SIG-M5 (cell line): Measurements from ENCODE around the gene ARID5A.
A peak's percentile ranks its signal among the peaks of the same experiment; 100 is the strongest.

Experiments
- DNase-seq: peaks from one replicate; lab custom pipeline; 2025; lab: John Stamatoyannopoulos, UW

ARID5A gene

DNA sequence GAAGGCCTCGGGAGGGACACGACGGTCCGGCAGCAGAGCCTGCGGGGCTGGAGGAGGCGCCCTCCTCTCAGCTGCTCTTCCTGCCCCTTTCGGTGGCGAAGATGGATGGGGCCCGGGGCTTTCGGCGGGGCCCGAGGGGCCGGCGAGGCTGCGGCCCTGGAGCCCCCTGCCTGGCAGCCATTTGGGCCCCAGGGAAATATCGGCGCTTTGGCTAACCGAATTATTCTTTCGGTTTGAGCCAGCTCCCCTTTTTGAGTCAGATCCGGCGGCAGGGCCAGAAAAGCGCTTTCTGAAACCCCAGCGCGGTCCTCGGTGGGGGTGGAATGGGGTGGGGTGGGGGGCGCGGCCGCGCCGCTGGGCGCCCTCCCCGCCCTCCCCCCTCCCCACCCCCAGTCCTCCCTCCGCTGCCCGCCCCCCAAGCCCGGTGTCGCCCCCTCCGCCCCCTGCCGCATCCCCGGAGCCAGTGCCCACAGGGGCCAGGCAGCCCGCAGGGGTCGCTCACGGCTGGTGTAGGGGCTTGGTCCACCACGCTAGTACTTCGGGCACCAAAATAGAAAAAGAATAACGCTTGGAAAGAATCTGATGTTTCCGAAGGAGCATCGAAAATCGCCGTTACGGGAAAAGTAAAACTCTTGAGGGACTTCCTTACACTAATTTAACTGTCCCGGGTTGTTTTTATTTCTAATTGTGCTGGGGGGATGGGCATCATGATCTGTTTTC, 9.1 kb upstream of the ARID5A start:
- no peak for DNase-seq

DNA sequence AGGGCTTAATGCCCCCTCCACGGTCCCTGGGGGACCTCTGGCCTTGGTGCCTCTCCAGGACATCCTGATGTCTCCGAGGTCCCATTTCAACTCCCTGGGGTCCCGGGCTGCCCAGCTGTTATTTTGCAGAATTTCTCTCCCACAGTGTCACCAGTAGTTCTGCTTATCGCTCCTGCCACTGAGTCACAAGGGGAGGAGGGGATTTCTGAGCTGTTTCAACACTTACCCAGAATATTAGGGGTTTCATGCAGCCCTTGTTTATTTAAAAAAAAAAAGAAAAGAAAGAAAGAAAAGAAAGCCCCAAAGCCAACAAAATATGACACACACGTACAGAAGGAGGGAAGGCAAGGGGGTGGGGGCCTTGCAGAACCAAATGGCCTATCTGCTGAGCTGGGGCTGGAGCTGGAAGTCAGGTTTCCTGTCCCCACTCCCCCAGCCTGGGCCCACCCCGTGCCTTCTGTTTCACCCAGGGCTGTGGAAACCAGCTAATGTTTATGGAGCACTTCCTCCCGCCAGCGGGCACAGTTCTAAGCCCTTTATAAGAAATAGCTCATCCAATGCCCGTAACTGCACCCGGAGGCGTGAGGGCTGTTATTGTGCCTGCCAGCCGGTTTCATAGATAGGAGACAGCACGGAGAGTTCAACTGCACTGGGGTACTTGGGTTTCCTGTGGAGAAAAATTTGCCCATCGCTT, 8.4 kb upstream of the ARID5A start:
- no peak for DNase-seq

DNA sequence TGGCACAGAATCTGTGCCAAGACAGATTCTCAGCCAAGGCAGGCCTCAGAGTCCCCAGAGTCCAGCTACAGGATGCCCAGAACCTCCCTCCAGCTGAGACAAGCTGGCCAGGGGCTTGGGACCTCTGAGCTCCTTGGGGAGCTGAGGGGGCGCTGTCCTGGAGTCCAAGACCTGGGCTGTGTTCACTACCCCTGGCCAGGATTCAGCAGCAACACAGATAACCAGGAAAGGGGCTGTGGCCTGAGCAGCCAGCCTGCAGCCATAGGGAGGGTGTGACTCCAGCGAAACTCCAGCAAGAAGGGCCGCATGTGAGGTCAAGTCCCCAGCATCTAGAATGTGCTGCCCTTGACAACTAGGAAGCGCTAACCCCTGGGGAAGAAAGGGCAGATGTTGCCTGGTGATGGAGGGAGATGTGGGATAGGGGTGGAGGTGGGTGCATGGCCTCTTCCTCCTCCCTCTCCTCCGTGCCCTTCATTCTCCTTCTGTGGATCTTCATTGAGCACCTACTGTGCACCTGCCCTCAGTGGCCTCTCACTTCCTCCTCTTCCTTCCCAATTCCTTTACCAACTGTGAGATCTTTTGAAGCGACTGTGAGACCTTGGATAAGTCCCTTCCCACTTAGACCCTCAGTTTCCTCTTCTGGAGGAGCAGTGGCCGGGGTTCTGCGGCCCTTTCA, 7.7 kb upstream of the ARID5A start:
- DNase-seq = no peak

DNA sequence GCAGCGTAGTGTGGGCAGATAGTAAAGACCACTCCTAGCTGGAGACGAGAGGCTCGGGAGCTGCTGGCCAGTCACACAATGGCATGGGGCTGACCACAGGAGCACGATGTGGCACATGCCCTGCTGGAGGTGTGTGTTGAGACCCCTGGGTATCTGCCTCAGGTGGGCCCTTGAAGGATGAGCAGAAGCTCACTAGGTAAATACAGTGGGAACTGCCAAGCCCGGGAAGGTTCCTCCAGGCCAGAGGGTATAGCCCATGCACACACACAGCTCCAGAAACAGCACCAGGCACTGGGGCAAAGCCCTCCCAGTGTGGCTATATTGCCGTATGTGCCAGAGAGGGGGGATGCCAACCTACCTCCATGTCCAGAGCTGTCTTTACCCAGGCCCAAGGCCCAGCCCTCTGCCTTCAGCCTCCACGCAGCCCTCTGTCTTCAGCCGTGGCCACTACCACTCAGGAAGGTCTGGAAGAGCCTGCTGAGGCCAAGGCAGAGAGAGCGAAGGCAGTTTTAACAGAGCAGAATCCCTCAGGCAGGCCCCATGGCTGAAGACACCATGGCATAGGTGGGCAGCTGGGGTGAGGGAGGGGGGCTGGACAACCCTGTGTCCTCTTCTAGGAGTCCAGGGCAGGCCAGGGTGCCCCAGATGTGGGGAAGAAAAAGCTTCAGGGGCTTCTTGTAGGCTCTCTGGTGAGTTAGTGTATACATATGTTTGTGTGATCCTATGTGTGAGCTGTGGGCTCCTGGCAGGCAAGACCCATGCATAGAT, 7.0 kb upstream of the ARID5A start:
- DNase-seq = no peak

DNA sequence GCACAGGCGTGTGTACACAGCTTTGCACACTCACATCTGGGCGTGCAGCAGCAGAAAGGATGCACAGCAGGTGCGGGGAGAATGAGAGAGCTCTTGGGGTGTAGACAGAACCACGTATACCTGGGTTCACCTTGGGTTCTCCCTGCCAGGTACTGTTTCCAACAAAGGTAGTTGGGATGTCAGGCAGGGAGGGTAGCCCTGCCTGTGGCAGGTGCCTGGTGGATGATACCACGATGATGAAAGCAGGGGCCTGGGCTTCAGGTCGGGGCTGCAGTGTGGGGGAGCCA, 6.5 kb upstream of the ARID5A start:
- no peak for DNase-seq

DNA sequence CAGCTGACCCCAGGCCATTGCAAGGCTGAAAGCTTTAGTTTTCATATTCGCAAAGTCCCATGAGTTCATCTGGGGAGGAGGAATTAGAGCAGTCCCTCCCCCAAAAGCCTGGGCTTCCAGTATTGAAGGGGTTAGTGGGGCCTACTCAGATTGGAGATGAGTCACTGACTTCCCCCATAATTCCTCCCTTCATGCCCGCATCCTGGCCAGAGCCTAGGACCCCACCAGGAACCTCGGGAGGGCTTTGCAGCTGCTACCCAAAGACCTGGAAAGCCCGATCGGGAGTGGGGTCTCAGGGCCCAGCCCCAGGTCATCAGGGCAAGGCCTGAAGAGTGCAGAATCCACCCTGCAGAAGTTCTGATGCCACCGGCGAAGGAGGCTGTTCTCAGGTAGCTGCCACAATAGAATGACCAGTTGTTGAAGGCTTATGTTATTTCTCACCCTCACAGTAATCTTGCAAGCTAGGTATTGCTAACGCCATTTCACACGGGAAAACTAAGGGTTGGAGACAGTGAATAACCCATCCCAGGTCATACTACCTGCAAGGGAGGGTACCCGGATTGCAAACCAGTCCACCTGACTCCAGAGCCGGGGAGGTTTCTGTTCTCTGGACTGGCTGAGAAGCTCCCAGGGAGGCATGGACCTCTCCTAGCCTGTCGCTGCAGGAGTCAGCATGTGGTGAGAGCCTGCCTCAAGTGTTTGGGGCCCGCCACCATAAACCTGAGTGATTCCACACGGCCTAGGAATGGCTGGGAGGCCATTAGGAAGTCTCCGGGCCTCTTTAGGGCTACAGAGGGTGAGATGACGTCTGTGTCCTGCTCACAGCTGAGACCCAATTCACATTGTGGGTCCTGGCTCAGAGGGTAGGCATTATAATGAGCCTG, 5.8 kb upstream of the ARID5A start:
- no peak for DNase-seq

DNA sequence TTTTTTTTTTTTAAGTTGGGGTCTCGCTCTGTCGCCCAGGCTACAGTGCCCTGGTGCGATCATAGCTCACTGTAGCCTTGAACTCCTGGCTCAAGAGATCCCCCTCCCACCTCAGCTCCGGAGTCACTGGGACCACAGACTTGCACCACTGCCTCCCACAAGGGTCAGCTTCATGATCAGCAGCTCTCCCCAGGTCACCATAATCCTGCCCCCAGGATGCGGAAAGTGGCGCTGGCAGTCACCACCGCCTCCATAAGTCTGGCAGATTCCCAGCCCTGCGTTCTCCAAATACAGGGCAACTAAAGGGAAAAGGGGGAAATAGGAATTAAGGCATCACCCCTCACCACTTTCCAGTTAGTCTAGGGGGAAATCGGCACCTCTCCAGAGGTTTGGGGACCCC, 5.2 kb upstream of the ARID5A start:
- DNase-seq = no peak

DNA sequence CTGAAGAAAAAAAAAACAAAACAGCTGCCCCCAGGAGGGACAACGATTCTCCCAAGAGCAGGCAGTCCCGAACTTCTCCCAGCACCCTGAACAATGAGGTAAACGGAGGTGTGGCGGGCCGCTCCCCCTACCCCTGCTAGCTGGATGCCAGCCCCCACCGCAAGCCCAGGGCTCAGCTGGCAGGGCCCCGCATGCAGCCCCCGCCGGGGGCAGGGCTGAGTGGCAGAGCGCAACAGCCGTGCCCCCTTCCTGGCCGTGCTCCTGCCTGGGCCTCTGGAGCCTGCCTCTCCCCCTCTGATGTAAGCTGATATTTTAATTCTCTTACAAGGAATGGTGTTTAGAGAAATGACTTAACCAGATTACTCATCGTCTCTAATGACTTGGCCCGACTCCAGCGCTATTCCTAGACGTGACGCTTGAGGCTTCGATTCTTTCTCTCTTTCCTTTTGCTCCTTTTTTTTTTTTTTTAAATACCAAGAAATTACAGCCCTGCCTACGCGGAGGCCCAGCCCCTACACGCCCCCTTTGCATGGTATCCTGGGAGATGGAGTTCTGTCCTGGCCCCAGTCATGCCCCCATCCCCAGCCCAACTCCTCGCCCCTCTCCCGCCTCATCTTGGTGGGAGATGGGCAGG, 4.6 kb upstream of the ARID5A start:
- peak; percentile 98 for DNase-seq

DNA sequence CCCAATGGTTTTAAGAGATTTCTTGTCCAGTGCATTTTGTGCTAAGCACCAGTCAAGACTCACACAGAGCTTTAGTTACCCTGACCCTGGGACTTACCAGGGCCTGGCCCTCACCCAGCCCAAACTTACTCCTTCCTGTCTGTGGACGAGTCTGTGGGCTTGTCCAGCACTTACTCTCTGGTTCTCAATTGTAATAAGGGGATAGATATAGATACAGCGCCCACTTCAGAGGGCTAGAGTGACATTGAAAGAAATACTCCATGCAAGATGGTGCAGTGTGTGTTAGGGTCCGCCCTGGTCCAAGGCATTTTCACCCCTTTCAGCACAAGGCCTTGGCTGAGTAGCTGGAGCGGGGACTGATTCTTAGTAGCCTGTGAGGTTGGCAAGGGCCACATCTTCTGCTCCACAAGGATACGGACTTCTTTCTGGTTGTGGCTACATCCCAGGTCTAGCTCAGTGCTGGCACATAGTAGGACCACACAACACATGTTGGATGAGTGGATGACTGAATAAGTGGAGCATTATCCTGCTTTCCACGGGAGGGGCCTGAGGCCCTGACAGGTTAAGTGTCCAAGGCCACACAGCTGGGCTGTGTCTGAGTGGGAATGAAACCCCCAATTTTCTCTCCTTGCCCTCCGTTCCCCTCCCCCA, 3.8 kb upstream of the ARID5A start:
- DNase-seq = no peak

DNA sequence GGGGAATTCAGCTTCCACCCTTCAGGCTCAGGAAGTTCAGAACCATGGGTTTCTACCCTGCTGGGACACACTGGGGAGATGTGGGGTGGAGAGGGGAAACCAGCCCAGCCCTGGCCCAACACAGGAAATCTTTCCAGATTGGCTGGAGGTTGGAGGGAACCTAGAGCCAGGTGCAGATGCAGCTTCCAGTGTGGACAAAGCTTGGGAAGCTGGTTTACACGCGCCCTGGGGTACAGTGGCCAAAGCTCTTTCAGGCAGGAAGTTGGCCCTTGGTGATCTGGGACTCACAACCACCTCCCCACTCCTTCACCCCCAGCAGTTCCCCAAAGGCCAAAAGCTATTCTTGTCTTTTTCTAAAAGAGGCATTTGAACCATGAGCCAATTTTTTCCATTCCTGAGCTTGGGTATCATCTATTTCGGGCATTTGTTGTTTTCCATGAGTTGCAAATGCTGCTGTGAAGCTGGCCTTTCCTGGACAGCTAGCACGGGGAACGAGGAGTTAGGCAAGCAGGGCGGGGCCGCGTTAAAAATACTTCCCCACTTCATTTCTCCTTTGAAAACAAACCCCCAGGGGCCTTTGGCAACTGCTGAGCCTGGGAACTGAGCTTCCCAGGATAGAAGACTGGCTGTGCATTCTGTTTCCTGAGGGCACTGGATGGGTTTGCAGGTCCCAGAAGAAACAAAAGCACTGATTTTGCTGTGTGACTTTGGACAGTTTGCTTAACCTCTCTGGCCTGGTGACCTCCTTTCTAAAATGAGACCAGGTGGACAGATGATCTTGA, 3.1 kb upstream of the ARID5A start:
- no peak for DNase-seq

DNA sequence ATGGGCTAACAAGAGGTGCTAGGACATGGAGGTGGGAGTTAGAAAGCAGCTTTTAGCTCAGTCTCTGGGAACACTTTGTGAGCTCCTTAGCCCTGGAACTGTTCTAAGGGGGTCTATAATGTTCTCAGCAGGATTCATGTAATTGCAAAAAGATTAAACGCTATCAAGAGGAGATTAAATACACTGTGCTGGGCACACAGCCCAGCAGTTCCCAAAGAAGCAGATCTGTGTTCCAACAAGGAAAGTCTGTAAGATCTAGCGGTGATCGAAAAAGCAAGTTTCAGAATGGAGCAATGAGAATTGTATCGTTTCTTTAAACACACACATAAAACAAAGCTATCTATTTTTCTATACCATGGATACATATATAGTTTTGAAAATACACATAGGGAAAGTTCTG, 2.4 kb upstream of the ARID5A start:
- no peak for DNase-seq

DNA sequence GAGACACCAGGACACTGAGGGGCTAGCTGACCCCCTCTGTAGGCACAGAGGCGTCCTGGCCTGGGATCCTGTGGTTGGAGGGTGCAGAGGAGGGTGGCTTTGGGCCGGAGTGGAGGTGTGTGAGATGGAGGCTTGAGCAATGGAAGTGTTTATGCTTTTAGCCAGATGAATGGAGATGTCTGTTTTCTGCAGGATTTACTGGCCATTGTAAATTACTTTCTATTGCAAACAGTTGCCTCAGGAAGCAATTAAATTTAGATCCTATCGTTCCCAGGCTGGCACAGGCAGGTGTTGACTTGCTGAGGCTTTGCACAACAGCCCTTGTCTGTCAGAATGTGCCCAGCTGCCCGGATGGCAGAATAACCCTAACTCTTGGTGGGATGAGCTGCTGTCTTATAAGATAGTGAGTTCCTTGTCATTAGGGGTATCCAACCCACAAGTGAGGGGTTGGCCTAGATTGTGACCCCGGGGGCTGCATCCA, 1.8 kb upstream of the ARID5A start:
- DNase-seq = no peak

DNA sequence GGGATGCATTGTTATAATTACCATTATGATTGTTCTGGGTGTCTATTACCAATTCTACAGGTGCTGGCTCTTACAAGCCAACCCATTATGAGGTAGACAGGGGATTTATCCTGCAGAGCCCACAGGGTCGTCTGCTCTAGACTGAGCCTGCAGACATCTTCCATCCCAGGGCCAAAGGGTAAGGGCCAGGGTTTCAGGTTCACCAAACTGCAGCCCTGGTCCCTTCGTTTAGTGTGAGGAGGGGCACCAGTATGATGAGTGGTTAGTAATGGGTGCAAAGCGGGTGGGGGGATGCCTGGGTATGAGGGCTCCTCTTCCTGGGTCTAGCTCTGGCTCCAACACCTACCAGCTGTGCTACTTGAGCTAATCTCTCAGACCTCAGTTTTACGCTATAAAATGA, 1.2 kb upstream of the ARID5A start:
- DNase-seq = no peak

DNA sequence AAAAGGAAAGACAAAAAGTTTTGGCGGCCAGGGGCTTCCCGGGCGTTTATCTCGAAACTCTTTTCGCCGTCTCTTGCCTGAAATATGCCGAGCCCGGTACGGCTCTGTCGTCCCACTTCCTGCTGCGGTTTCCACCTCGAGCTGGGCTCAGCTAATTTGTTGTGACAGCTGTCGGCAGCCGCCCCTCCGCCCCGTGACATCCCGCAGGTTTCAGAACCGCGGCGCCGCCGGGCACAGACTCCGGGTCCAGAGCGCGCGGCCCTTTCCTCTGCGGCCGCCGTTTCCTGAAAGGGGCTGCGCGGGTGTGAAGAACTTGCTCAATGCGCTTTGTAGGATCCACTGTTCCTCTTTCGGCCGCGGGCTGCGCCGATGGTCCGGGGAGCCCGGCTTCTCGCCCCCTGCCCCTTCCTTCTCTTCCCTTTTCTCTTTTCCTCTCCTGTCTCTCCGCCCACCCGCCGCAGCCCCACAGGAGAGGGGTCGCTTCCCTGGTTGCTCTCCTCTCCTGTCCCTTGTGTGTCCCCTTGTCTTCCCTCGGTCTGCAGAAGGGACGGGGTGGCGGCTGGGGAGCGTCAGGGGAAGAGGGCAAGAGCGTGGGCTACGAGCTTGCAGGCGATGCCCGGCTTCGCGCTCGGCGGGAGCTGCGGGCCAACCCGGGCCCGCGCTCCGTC, 648 bp downstream of the ARID5A start:
- peak; percentile 81 for DNase-seq

DNA sequence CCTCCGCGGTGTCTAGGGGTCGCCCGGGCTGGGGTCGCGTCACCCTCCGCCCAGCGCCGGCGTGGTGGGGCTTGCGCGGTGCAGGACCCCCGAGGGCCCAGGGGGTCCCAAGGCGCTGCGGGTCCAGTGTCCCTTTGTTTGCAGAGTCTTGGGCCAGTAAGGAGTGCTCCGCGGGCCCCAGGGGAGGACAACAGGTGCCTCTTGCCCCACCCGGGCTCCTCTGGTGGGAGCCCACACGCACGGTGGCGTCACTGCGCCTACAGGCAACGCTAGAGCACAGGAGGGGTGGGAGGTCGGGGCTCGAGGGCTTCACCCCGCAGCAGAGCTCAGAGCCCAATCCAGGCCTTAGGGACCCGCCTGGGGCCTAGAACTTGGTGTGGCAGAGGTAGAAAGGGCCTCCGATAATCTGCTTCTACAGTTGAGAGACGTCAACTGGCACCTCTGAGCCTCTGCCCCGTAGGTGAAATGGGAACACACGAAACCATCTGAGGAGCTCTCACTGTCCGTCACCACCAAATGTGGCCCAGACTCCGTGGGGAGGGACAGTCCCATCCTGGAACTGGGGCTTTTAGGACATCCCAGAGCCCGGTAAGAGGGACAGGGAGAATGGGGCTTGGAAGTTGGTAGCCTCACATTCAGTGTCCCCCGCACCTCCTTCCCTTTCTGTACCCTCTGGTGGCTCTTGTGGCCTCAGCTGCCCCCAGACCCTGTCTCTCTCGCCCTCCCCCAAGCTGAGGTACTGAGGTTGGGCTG, 1.4 kb downstream of the ARID5A start:
- no peak for DNase-seq

DNA sequence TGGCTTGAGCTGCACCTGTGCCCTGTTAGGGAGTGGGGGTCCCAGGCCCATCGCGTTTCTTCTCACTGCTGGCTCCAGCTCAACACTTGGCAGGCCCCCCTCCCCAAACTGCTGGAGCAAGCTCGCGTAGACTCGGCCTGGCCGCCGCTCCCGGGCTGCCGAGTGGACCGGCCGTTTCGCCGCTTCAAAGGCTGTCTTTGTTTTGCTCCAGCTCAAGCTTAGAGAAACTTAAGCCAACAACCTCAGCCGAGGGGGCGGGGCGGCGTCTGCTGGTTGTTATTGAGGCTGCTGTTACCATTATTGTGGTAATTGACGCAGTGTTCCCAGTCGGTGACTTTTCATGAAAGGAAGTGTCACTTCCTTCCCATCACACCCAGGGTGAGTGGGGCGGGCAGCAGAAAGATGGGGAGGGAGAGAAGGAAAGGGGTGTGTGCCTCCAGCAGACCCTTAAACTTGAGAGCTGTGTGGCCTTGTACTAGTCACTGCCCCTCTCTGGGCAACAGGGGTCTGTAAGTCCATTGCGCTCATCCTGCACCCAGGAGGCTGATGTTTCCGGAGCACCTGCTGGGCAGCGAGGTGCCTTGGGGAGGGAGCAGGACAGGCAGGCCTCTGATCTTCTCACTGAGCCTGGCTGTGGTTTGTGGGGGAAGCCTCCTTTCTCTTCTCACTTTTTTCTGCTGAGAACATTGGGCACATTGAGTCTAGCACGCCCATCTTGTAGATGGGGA, 2.1 kb downstream of the ARID5A start:
- no peak for DNase-seq

DNA sequence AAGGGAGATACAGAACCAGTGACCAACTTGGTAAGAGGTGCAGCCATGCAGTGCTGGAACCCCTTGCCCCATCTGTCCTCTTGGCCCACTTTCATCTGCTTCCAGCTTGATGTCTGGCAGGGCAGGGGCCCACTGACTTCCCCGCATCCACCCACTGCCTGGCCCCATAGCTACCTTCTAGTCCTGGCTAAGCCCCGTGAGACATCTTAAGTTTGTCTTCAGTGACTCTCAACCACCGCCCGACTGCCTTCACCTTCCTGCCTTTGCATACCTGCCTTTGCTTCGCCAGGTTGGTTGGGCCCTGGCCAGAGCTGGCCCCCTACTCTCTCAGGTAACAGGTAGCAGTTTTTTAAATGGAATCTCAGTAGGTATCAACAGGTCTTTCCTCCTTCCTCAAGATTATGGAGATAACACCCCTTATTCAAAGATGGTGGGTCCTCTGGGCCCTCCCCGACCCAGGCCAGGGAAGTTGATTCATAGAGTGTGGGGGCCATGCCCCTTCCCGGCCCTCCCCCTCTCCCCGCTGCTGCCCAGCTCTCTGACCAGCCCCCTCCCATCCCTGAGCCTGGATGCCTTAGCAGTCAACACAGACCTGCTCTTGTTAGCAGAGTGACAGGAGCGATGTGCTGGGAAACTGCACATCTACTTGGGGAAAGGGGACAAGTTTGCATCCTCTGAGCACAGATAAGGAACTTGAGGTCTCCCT, 2.8 kb downstream of the ARID5A start:
- no peak for DNase-seq
